Fibroblast of pulmonary artery (primary cell): ENCODE measurements around the gene PCDH9.

ENCODE experiments used
- DNase-seq: peaks from one replicate; pipeline ENCODE4 v3.0.0-alpha.2; 2010; ENCODE audit warnings: low read depth
- H3K4me3 ChIP-seq: replicated peaks from 2 replicates; pipeline ENCODE4 v1.5.1; 2011; ENCODE audit warnings: low read depth, mild to moderate bottlenecking, control low read depth, low read length, moderate library complexity
- TF ChIP-seq, protein P1 (sequence below): IDR thresholded peaks from 2 replicates; pipeline ENCODE4 v1.5.1; 2011; ENCODE audit warnings: mild to moderate bottlenecking, control low read depth, low read length, inconsistent platforms; ENCODE audit errors: missing control alignments

Gene PCDH9

DNA sequence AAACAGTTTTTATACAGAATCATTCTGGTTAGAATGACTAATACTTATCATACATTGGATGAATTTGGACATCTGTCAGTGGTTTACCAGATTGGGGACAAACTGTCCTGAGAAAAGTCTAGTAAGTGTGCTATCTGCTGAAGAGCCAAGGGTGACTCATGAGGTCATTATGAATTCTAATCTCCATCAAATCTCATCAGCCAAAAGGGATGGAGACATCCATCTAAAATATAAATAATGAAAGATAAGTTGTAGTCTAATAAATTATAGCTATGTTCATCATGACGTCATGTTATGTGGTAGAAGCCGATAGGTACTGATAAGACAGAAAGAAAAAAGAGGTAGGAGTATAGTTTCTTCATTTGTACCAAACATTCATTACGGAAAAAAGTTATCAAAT, 804.4 kb downstream of the PCDH9 start:
- H3K4me3 ChIP-seq: no peak overlapping the region
- TF ChIP-seq, protein P1, sequence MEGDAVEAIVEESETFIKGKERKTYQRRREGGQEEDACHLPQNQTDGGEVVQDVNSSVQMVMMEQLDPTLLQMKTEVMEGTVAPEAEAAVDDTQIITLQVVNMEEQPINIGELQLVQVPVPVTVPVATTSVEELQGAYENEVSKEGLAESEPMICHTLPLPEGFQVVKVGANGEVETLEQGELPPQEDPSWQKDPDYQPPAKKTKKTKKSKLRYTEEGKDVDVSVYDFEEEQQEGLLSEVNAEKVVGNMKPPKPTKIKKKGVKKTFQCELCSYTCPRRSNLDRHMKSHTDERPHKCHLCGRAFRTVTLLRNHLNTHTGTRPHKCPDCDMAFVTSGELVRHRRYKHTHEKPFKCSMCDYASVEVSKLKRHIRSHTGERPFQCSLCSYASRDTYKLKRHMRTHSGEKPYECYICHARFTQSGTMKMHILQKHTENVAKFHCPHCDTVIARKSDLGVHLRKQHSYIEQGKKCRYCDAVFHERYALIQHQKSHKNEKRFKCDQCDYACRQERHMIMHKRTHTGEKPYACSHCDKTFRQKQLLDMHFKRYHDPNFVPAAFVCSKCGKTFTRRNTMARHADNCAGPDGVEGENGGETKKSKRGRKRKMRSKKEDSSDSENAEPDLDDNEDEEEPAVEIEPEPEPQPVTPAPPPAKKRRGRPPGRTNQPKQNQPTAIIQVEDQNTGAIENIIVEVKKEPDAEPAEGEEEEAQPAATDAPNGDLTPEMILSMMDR: no peak
- peak; percentile 25 for DNase-seq

DNA sequence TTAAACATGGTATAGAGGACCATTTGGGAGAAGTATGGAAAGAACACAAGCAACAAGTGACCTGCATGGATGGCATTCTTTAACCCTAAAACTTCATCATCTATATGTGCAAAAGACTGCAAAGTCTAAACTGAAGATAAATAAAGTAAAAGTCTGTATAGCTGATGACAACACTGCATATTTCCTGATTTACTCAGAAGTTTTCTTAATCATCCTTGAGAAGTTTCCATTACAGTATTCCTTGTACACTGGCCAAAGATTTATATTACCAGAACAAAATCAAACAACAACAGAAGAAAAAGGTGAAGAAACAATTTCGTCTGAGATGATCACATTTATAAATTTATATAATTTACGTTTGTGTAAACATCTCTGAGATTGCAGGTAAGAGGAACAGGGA, 805.7 kb downstream of the PCDH9 start:
- peak; percentile 73 for DNase-seq
- TF ChIP-seq, protein P1: no peak

DNA sequence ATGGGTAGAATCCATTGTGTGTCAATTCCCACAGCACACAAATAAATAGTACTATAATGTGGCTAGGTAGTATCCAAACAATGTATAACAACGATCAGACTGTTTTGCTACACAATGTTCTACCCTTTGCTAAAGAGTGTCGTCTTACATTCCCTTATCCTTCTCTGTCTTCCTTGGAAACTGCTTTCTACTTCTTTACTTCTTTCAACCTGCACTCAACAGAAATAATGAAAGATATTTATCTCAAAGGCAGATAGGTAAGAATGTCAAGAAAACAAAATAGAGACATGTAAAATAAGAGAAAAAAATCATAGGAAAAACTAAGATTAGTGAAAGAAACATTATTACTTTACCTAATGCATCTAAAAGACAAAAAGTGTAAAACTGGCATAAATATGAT, 814.7 kb downstream of the PCDH9 start:
- H3K4me3 ChIP-seq: no peak overlapping the region
- no peak for DNase-seq
- TF ChIP-seq, protein P1: no peak

More for the DNA sequence above, 805.7 kb downstream of the PCDH9 start:
- H3K4me3 ChIP-seq: no peak overlapping the region

DNA sequence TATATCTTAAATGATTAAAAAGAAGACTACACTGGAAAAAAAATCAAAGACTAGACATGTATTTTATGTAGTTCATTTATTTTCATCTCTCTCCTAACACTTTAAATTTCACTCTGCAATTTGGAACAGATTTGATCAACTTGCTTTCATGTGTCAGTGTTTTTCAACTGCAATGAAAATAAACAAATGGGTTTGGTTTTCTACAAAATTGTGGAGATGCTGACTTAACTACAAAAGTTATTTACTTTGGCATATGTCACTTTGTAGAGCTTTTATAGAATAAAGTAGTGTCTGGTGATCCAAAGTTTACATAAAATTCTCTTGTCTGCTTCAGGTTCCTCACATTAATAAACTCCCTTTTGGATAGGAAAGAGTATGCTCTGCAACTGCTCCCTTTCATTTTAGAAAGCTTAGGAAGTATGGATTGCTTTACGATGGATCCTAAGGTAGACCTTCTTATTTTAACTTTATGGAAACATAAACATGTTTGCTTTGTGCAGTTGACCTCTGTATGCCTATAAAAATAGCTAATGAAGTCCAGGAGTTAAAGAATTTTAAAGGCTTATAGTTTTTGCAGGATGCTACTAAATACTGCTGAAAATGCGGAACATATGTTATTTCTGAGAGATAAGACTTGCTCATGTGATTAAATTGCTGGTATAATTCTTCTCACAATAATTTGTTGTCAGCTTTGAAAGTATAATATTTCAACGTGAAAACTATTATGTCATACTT, 815.9 kb downstream of the PCDH9 start:
- TF ChIP-seq, protein P1: no peak
- no peak for DNase-seq
- H3K4me3 ChIP-seq: no peak overlapping the region

DNA sequence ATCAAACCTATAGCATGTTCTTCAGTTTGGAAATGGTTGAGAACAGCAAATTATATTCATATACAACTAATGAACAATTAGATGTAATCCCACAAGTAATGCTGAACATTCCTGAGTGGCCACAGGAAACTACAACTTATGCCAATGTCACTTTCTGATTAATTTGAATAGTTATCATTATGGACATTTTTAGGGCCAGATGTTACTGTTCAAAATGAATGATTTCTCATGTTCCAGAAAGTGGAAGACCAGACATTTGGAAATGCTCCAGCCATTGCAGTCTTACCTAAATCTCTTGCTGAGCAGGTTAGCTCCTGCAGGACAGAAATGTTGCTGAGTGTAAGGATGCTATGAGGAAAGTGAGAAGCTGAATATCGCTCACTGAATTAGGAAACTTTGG, 819.8 kb downstream of the PCDH9 start:
- DNase-seq: no peak
- TF ChIP-seq, protein P1: no peak
- no peak overlapping the region for H3K4me3 ChIP-seq

DNA sequence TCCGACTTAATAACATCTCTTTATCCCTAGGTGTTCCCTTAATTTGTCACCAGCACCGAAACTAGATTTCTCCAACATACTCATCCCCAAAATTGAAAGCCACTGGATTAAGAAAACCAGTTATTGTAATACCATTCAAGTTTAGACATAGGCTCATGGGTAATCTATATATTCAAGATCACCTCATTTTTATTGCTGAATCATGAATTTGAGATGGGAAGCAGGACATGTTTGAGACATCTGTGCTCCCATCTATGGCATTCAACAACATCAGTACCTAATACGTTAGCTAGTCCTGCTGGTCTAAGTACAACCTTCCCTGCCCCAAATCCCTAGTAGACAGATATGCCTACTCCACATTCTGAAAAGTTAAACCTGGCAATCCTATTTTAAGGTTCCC, 820.6 kb downstream of the PCDH9 start:
- H3K4me3 ChIP-seq: no peak overlapping the region
- no peak for DNase-seq
- TF ChIP-seq, protein P1: no peak

DNA sequence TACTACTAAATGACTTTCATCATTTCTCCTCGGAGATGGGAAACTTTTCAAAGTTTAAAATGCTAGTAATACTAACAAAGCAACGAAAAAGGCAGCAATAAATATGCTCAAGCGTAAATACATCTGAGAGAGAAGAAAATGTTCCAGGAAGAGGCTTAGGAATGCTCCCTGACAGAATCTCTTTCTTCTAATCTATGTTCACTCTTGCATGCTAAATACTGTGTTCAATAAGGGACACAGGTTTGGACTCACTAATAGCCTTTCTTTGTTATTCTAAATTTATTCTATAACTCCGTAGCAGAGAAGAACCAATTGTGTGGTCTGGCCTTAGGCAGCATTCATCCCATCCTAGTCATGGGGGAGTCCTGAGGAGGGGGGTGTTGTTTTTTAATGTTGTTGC, 823.0 kb downstream of the PCDH9 start:
- TF ChIP-seq, protein P1: no peak
- DNase-seq: no peak
- H3K4me3 ChIP-seq: no peak overlapping the region
